H7 (cell line): ENCODE results near the gene BRD7. TPM values are rescaled to one million over a fixed set of nuclear protein-coding genes. Genes with fewer than 3 reads are reported as not detected.

ENCODE experiments used
- DNase-seq: peaks from one replicate; pipeline ENCODE4 v3.0.0; 2012
- H3K27me3 ChIP-seq: 2 replicates; pipeline ENCODE4 v1.6.0; 2011; ENCODE audit warnings: mild to moderate bottlenecking, low read length; ENCODE audit not compliant: control insufficient read depth, insufficient read depth
- H3K36me3 ChIP-seq: replicated peaks from 2 replicates; pipeline ENCODE4 v1.5.1; 2011; ENCODE audit warnings: low read length; ENCODE audit not compliant: control insufficient read depth, insufficient read depth
- H3K4me3 ChIP-seq: 2 replicates; pipeline ENCODE4 v1.5.1; 2011; ENCODE audit warnings: low read depth, mild to moderate bottlenecking, control low read depth, low read length, moderate library complexity; ENCODE audit not compliant: insufficient read depth
- total RNA-seq: library from RNA; depleted of rRNA; stranded (reverse); fragments of >200 nt; shearing (Covaris generic); gene quantifications from 2 replicates; pipeline ENCODE4 v1.2.3, GENCODE V29; 2014

BRD7 gene
- total RNA-seq, 1 experiment from 2014 or later = 86.5 TPM

GRCh38 chr16:50280932-50281331, 87.9 kb downstream of the BRD7 start:
- Histone ChIP-seq H3K27me3 (no peaks in the 10 kb centered on the region), H3K36me3 (no peaks in the 10 kb centered on the region), H3K4me3 (no peak overlapping the region)
- no peak for DNase-seq

GRCh38 chr16:50279504-50279865, 89.3 kb downstream of the BRD7 start:
- no peaks in the 10 kb centered on the region for H3K36me3 ChIP-seq
- no peaks in the 10 kb centered on the region for H3K27me3 ChIP-seq
- no peak overlapping the region for H3K4me3 ChIP-seq
- DNase-seq = peak; percentile 60

- H3K36me3 ChIP-seq = no peaks in the 10 kb centered on the region
- DNase-seq = no peak
- no peak overlapping the region for H3K4me3 ChIP-seq
- no peaks in the 10 kb centered on the region for H3K27me3 ChIP-seq
Observed at GRCh38 chr16:50278251-50278650, 90.5 kb downstream of the BRD7 start.

GRCh38 chr16:50276801-50277555, 91.8 kb downstream of the BRD7 start:
- no peak for DNase-seq
- no peaks in the 10 kb centered on the region for H3K36me3 ChIP-seq
- H3K4me3 ChIP-seq = no peak overlapping the region
- H3K27me3 ChIP-seq = no peaks in the 10 kb centered on the region

- no peak overlapping the region for H3K4me3 ChIP-seq
- H3K27me3 ChIP-seq = no peaks in the 10 kb centered on the region
- no peaks in the 10 kb centered on the region for H3K36me3 ChIP-seq
- no peak for DNase-seq
Observed at GRCh38 chr16:50276326-50276640, 92.5 kb downstream of the BRD7 start.

- no peak overlapping the region for H3K4me3 ChIP-seq
- H3K27me3 ChIP-seq = no peaks in the 10 kb centered on the region
- H3K36me3 ChIP-seq = no peaks in the 10 kb centered on the region
- DNase-seq = peak; percentile 52
Observed at GRCh38 chr16:50275428-50276325, 93.1 kb downstream of the BRD7 start.

GRCh38 chr16:50275098-50275415, 93.7 kb downstream of the BRD7 start:
- H3K27me3 ChIP-seq = no peaks in the 10 kb centered on the region
- peak; percentile 69 for DNase-seq
- H3K36me3 ChIP-seq = no peaks in the 10 kb centered on the region
- H3K4me3 ChIP-seq = no peak overlapping the region

- Histone ChIP-seq H3K27me3 (no peaks in the 10 kb centered on the region), H3K4me3 (no peak overlapping the region), H3K36me3 (no peaks in the 10 kb centered on the region)
- DNase-seq = peak; percentile 62
Observed at GRCh38 chr16:50274326-50275097, 94.3 kb downstream of the BRD7 start.

- no peaks in the 10 kb centered on the region for H3K36me3 ChIP-seq
Observed at GRCh38 chr16:50273888-50274325, 94.9 kb downstream of the BRD7 start.

GRCh38 chr16:50273382-50273690, 95.5 kb downstream of the BRD7 start:
- DNase-seq = no peak
- Histone ChIP-seq H3K4me3 (no peak overlapping the region), H3K36me3 (no peaks in the 10 kb centered on the region), H3K27me3 (no peaks in the 10 kb centered on the region)

More at GRCh38 chr16:50273888-50274325, 94.9 kb downstream of the BRD7 start:
- Histone ChIP-seq H3K27me3 (no peaks in the 10 kb centered on the region), H3K4me3 (no peak overlapping the region)
- DNase-seq = no peak

GRCh38 chr16:50272687-50273381, 96.0 kb downstream of the BRD7 start:
- Histone ChIP-seq H3K27me3 (no peaks in the 10 kb centered on the region), H3K4me3 (no peak overlapping the region), H3K36me3 (no peaks in the 10 kb centered on the region)
- DNase-seq = peak; percentile 43

GRCh38 chr16:50272111-50272571, 96.6 kb downstream of the BRD7 start:
- no peaks in the 10 kb centered on the region for H3K36me3 ChIP-seq
- peak; percentile 47 for DNase-seq
- no peak overlapping the region for H3K4me3 ChIP-seq
- no peaks in the 10 kb centered on the region for H3K27me3 ChIP-seq

GRCh38 chr16:50271148-50272041, 97.4 kb downstream of the BRD7 start:
- peak; percentile 49 for DNase-seq
- no peaks in the 10 kb centered on the region for H3K27me3 ChIP-seq
- H3K4me3 ChIP-seq = no peak overlapping the region
- H3K36me3 ChIP-seq = no peaks in the 10 kb centered on the region
